ENCODE data around the gene VAC14. TPM values are rescaled to one million over a fixed set of nuclear protein-coding genes. Genes with fewer than 3 reads are reported as not detected.
"Not testable (repeated sequence)": the region's sequence is repeated elsewhere in the genome, so short reads cannot be mapped to it uniquely, and the experiment has no call there.

VAC14 gene
- total RNA-seq, 1 experiment from 2014 or later: 33.9 TPM

GRCh38 chr16:70681382-70682238, 119.3 kb downstream of the VAC14 start:
- no peak for DNase-seq (ENCODE audit: low read depth)

- DNase-seq (ENCODE audit: low read depth): no peak
Observed at GRCh38 chr16:70680495-70681381, 120.2 kb downstream of the VAC14 start.

- no peak for DNase-seq (ENCODE audit: low read depth)
Observed at GRCh38 chr16:70679671-70680494, 121.1 kb downstream of the VAC14 start.

- DNase-seq (ENCODE audit: low read depth): no peak
Observed at GRCh38 chr16:70678898-70679670, 121.9 kb downstream of the VAC14 start.

- DNase-seq (ENCODE audit: low read depth): no peak
Observed at GRCh38 chr16:70678121-70678897, 122.6 kb downstream of the VAC14 start.

GRCh38 chr16:70677499-70678120, 123.3 kb downstream of the VAC14 start:
- DNase-seq (ENCODE audit: low read depth): no peak

GRCh38 chr16:70676675-70677498, 124.1 kb downstream of the VAC14 start:
- DNase-seq (ENCODE audit: low read depth): no peak

- DNase-seq (ENCODE audit: low read depth): no peak
Observed at GRCh38 chr16:70675851-70676513, 125.0 kb downstream of the VAC14 start.

- no peak for DNase-seq (ENCODE audit: low read depth)
Observed at GRCh38 chr16:70674221-70675014, 126.5 kb downstream of the VAC14 start.

- not testable (repeated sequence) for DNase-seq (ENCODE audit: low read depth)
Observed at GRCh38 chr16:70670938-70671337, 130.0 kb downstream of the VAC14 start.

- no peak for DNase-seq (ENCODE audit: low read depth)
Observed at GRCh38 chr16:70670175-70670574, 130.8 kb downstream of the VAC14 start.

- no peak for DNase-seq (ENCODE audit: low read depth)
Observed at GRCh38 chr16:70665806-70666735, 134.9 kb downstream of the VAC14 start.

GRCh38 chr16:70665113-70665694, 135.8 kb downstream of the VAC14 start:
- no peak for DNase-seq (ENCODE audit: low read depth)

- no peak for DNase-seq (ENCODE audit: low read depth)
Observed at GRCh38 chr16:70664325-70665112, 136.4 kb downstream of the VAC14 start.
